Measurements from ENCODE around the gene GLT6D1. TPM values are rescaled to one million over a fixed set of nuclear protein-coding genes. Genes with fewer than 3 reads are reported as not detected.
"Not testable (repeated sequence)": the region's sequence is repeated elsewhere in the genome, so short reads cannot be mapped to it uniquely, and the experiment has no call there.

Gene GLT6D1
- total and polyA plus RNA-seq, 2 of the 4 experiments (the other 2 are of a cell fraction): not detected

- CTCF ChIA-PET; H3K4me3 ChIP-seq (ENCODE audit: insufficient read depth, low read depth, low read length); H4K8ac ChIP-seq (ENCODE audit: low read depth in 2 of 2, low read length in 2 of 2); H3K4ac ChIP-seq (ENCODE audit: low read depth, low read length); H3K56ac ChIP-seq (ENCODE audit: extremely low read depth, insufficient read depth, low read length); H2AK9ac ChIP-seq (replicated peaks; ENCODE audit: low read depth, low read length, poor library complexity); H3K4me1 ChIP-seq (ENCODE audit: control insufficient read depth, insufficient read depth, low read length); H3K9ac ChIP-seq (ENCODE audit: low read depth, low read length); H2AK5ac ChIP-seq (ENCODE audit: low read depth, low read length); H2BK20ac ChIP-seq (ENCODE audit: low read depth, low read length); H4K20me1 ChIP-seq (ENCODE audit: insufficient read depth, low read length); dilution Hi-C loops (cut with HindIII; ENCODE audit: low sequenced_read_pairs, unreplicated experiment); H3K36me3 ChIP-seq (ENCODE audit: control insufficient read depth, insufficient read depth, low read length); H2BK120ac ChIP-seq (ENCODE audit: low read depth, low read length); in situ Hi-C loops (cut with MboI; ENCODE audit: low sequenced_read_pairs); H4K5ac ChIP-seq (ENCODE audit: low read depth, low read length); H2BK5ac ChIP-seq (ENCODE audit: low read depth, low read length, poor library complexity, severe bottlenecking); H3K18ac ChIP-seq (ENCODE audit: low read depth, low read length); H4K91ac ChIP-seq (ENCODE audit: insufficient read depth, low read depth, low read length); H3K27ac ChIP-seq (ENCODE audit: insufficient read depth, low read length); H3K9me1 ChIP-seq (ENCODE audit: insufficient read depth, low read length); H2BK15ac ChIP-seq (ENCODE audit: low read depth, low read length); DNase-seq; H3K79me1 ChIP-seq (ENCODE audit: low read depth in 1 of 2, low read length in 2 of 2); H3K27me3 ChIP-seq (ENCODE audit: control insufficient read depth, insufficient read depth, low read length); ATAC-seq (ENCODE audit: low read depth); H3K9me3 ChIP-seq (ENCODE audit: control insufficient read depth, insufficient read depth, low read length); intact Hi-C loops (cut with micrococcal nuclease); POLR2A ChIA-PET (ENCODE audit: unreplicated experiment); H3K14ac ChIP-seq (replicated peaks; ENCODE audit: low read depth, low read length); H3K4me2 ChIP-seq (ENCODE audit: low read depth, low read length); H3K23ac ChIP-seq (ENCODE audit: low read depth, low read length); BruUV-seq (replicated peaks); H2AFZ ChIP-seq (replicated peaks; ENCODE audit: low read length, poor library complexity): not testable (repeated sequence)
- no CpG with 5 or more reads among the region's 5 CpGs for WGBS, 2 experiments (ENCODE audit: extremely low coverage in 2 of 2, insufficient read length in 1 of 2)
Observed at GRCh38 chr9:135669018-135669417, 29.7 kb upstream of the GLT6D1 start.

Data from IMR-90 (cell line).